ENCODE data around the gene MYOZ2.

- TF ChIP-seq CTCF (IDR thresholded peaks at IDR 0.05), result no peak
- no peak for TF ChIP-seq POLR2A (IDR thresholded peaks at IDR 0.05)
Measured at GRCh38 chr4:119218093-119218492, 82.5 kb downstream of the MYOZ2 start.
